Stimulated activated naive CD8-positive, alpha-beta T cell treated with anti-CD3 and anti-CD28 coated beads, Interleukin-15, Interleukin-2, amounts not matched to agents 100 ng/mL and 50 ng/mL, for 24 hours (primary cell): Measurements from ENCODE around the gene CDKN2B.

Experiments
- H3K27ac Mint-ChIP-seq: one replicate; pipeline ENCODE4 v1.8.0; 2021; ENCODE audit warnings: mild to moderate bottlenecking, mixed read lengths
- H3K27me3 Mint-ChIP-seq: one replicate; pipeline ENCODE4 v1.8.0; 2021; ENCODE audit warnings: mixed read lengths
- H3K36me3 Mint-ChIP-seq: one replicate; pipeline ENCODE4 v1.8.0; 2021; ENCODE audit warnings: low read depth, mixed read lengths
- H3K4me1 Mint-ChIP-seq: one replicate; pipeline ENCODE4 v1.8.0; 2021; ENCODE audit warnings: low read depth, mixed read lengths
- H3K4me3 Mint-ChIP-seq: one replicate; pipeline ENCODE4 v1.8.0; 2021; ENCODE audit warnings: mild to moderate bottlenecking, mixed read lengths
- H3K9me3 Mint-ChIP-seq: one replicate; pipeline ENCODE4 v1.8.0; 2021; ENCODE audit warnings: mixed read lengths

The CDKN2B gene

DNA sequence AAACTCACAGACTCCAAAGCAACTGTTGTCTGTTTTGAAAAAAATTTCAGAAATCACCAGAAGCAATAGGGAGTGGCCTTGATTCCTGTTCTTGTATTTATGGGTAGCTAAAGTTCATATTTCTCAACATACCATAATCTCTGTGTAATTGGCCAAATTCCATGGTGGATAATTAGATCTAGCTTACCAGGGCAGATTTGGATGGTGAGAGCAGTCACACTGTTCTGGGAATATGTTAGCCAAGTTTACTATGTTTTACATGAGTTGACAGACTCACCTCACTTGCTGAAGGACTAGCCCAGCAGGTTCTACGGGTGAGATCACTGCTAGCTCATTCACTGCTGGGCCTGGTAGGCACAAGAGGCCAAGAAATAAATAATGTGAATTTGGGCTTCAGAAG is 32.7 kb upstream of the CDKN2B start:
- H3K27ac Mint-ChIP-seq: no peak overlapping the region
- H3K9me3 Mint-ChIP-seq: no peaks in the 10 kb centered on the region
- H3K4me3 Mint-ChIP-seq: no peak overlapping the region
- peaks cover 11% of the 10 kb centered on the region for H3K27me3 Mint-ChIP-seq
- H3K36me3 Mint-ChIP-seq: no peaks in the 10 kb centered on the region
- H3K4me1 Mint-ChIP-seq: peaks cover 36% of the 10 kb centered on the region

GRCh38 chr9:22041344-22041743 is 32.2 kb upstream of the CDKN2B start:
- Mint-ChIP-seq H3K27me3 (peaks cover 11% of the 10 kb centered on the region), H3K36me3 (no peaks in the 10 kb centered on the region), H3K27ac (no peak overlapping the region), H3K4me3 (no peak overlapping the region), H3K9me3 (no peaks in the 10 kb centered on the region), H3K4me1 (peaks cover 33% of the 10 kb centered on the region)

DNA sequence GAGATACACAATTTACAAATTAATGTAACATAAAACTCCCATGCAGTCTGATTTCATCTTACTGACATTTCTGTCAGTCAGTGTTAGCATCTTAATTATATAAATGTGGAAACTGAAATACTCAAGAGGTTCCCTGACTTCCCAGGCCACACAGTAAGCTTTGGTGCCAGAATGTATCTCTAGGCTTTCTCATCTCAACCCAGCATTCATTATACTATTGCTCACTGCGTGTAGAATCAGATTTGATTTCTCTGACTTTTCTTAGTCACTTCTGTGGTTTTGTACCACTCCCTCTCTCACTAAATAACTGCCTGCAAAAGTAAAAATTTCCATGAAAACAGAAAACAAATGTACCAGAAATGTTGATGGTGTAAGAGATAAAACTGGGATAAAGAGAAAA is 31.7 kb upstream of the CDKN2B start:
- H3K27ac Mint-ChIP-seq: no peak overlapping the region
- peaks cover 11% of the 10 kb centered on the region for H3K27me3 Mint-ChIP-seq
- no peak overlapping the region for H3K4me3 Mint-ChIP-seq
- H3K9me3 Mint-ChIP-seq: no peaks in the 10 kb centered on the region
- peaks cover 32% of the 10 kb centered on the region for H3K4me1 Mint-ChIP-seq
- H3K36me3 Mint-ChIP-seq: no peaks in the 10 kb centered on the region

DNA sequence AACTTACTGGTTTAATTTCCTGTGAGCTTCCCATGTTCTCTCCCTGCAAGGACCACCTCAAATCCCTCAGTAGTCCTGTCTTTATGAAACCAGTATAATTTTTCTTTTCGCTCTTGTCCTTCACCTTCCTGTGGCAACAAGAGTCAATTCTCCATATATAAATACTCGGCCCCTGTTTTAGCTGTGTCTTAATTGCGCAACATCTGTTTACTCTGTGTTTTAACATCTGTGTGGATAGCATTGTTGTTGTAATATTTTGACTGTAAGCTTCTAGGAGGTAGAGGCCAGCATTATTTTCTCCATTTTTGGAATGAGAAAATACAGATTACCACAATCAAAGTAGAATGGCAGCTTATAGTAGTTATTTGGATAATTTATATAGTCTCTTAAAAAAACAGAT is 30.2 kb upstream of the CDKN2B start:
- Mint-ChIP-seq H3K27me3 (peaks cover 11% of the 10 kb centered on the region), H3K4me1 (peaks cover 32% of the 10 kb centered on the region), H3K4me3 (no peak overlapping the region), H3K9me3 (no peaks in the 10 kb centered on the region), H3K27ac (no peak overlapping the region), H3K36me3 (no peaks in the 10 kb centered on the region)

GRCh38 chr9:22037954-22038690 is 29.0 kb upstream of the CDKN2B start:
- peaks cover 4% of the 10 kb centered on the region for H3K27me3 Mint-ChIP-seq
- peaks cover 32% of the 10 kb centered on the region for H3K4me1 Mint-ChIP-seq
- H3K36me3 Mint-ChIP-seq: no peaks in the 10 kb centered on the region
- no peaks in the 10 kb centered on the region for H3K9me3 Mint-ChIP-seq
- H3K4me3 Mint-ChIP-seq: no peak overlapping the region
- no peak overlapping the region for H3K27ac Mint-ChIP-seq

- H3K36me3 Mint-ChIP-seq: no peaks in the 10 kb centered on the region
- no peak overlapping the region for H3K4me3 Mint-ChIP-seq
- no peak overlapping the region for H3K27ac Mint-ChIP-seq
- peaks cover 32% of the 10 kb centered on the region for H3K4me1 Mint-ChIP-seq
- H3K9me3 Mint-ChIP-seq: no peaks in the 10 kb centered on the region
- no peaks in the 10 kb centered on the region for H3K27me3 Mint-ChIP-seq
Measured at GRCh38 chr9:22036866-22037626, 27.9 kb upstream of the CDKN2B start.

GRCh38 chr9:22035591-22036011 is 26.5 kb upstream of the CDKN2B start:
- H3K4me3 Mint-ChIP-seq: no peak overlapping the region
- H3K9me3 Mint-ChIP-seq: no peaks in the 10 kb centered on the region
- no peak overlapping the region for H3K27ac Mint-ChIP-seq
- H3K36me3 Mint-ChIP-seq: no peaks in the 10 kb centered on the region
- H3K4me1 Mint-ChIP-seq: peaks cover 24% of the 10 kb centered on the region
- H3K27me3 Mint-ChIP-seq: no peaks in the 10 kb centered on the region

GRCh38 chr9:22033012-22033630 is 24.0 kb upstream of the CDKN2B start:
- no peak overlapping the region for H3K4me3 Mint-ChIP-seq
- H3K36me3 Mint-ChIP-seq: no peaks in the 10 kb centered on the region
- H3K9me3 Mint-ChIP-seq: no peaks in the 10 kb centered on the region
- H3K27ac Mint-ChIP-seq: no peak overlapping the region
- H3K27me3 Mint-ChIP-seq: no peaks in the 10 kb centered on the region
- peaks cover 24% of the 10 kb centered on the region for H3K4me1 Mint-ChIP-seq

DNA sequence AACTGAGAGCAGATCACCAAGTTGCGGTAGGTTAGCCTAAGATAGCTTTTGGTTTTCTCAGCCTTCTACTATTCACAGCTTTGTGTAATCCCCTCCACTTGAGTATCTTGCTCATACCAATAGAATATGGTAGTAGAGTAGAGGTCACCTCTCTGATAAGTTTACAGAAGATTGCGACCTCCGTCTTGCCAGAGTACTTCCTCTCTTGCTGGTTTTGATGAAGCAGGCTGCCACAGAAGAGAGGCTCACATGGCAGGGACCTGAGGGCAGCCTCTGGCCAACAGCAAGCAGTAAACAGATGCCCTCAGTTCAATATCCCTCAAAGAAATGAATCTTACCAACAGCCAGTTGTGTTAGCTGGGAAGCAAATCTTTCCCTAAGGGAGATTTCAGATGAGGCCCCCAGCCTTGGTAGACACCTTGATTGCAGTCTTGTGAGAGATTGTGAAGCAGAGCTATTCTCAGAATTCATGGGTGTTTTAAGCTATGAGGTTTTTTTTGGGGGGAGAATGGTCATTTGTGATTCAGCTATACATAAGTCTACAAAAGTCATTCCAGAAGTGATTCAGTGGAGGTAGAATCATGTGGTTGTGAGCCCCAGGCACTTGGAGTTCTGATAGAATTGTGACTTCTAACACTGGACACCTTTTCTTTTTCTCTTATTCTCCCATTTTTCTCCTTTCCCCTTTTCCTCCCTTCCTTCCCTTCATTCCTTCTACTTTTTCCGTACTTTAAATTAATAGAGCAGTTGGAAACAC is 22.7 kb upstream of the CDKN2B start:
- Mint-ChIP-seq H3K36me3 (no peaks in the 10 kb centered on the region), H3K9me3 (no peaks in the 10 kb centered on the region), H3K4me3 (no peak overlapping the region), H3K27me3 (no peaks in the 10 kb centered on the region), H3K27ac (no peak overlapping the region), H3K4me1 (peaks cover 16% of the 10 kb centered on the region)

DNA sequence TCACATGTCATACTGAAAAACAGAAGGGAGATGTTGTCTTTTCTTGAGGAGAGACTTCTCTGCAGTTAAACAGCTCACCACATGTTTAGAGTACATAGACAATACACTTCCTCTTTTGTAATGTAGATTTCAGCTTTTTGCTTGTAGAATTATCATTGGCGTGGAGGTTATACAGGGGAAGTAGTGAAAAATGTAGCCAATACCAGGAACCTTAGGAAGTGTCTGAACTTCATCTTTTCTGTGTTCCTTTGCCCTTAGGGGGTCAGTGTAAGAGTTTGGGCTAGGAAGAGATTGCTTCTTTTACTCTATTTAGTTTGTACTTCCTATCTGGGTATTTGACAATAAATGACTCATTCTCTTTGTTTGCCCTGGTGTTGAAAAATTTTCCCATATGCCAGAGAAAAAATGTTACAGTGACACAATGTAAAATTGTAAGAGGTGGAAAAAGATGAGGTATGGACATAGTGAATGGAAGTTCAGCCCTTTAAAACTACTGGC is 21.0 kb upstream of the CDKN2B start:
- Mint-ChIP-seq H3K27ac (no peak overlapping the region), H3K4me3 (no peak overlapping the region)

DNA sequence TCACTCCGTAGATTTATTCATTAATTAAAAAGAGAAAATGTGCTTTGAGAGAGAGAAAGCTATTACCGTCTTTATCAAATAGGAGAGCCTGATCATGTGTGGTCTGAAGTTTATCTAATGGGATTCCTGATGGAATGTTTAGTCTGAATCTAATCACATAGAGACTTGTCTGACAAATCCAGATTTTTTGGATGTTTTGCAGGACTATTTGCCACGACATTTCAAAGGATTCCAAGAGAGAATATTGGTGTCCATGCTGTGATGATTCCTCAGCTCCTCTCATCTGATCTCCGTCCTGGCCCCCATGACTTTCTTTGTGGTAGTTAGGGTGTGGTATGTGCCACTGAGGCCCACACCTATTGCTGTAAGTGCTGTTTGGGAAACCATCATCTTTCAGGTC is 20.1 kb upstream of the CDKN2B start:
- no peaks in the 10 kb centered on the region for H3K9me3 Mint-ChIP-seq
- no peak overlapping the region for H3K4me3 Mint-ChIP-seq
- peaks cover 5% of the 10 kb centered on the region for H3K4me1 Mint-ChIP-seq
- H3K27ac Mint-ChIP-seq: no peak overlapping the region
- H3K27me3 Mint-ChIP-seq: peaks cover 2% of the 10 kb centered on the region
- no peaks in the 10 kb centered on the region for H3K36me3 Mint-ChIP-seq

More for the DNA sequence above, 21.0 kb upstream of the CDKN2B start:
- H3K9me3 Mint-ChIP-seq: no peaks in the 10 kb centered on the region
- H3K36me3 Mint-ChIP-seq: no peaks in the 10 kb centered on the region
- H3K27me3 Mint-ChIP-seq: no peaks in the 10 kb centered on the region
- H3K4me1 Mint-ChIP-seq: peaks cover 5% of the 10 kb centered on the region

DNA sequence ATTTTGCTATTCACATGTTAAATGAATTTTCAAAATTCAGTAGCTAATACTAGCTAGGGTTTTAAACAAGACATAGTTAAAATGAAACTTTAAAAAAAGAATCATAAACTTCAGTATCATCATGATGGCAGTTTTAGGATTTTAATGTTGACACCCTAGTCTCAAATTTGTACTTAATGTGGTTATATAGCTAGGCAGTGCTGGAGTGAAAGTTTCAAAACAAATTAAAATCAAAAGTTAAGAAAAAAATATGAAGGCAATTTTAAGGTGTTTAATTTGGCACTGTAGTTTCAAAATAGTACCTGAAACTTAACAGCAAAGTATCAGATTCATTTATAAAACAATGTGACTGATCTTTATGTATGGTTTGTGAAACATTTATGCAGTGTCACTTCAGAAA is 19.3 kb upstream of the CDKN2B start:
- no peaks in the 10 kb centered on the region for H3K36me3 Mint-ChIP-seq
- no peaks in the 10 kb centered on the region for H3K9me3 Mint-ChIP-seq
- H3K27me3 Mint-ChIP-seq: peaks cover 2% of the 10 kb centered on the region
- peaks cover 5% of the 10 kb centered on the region for H3K4me1 Mint-ChIP-seq
- no peak overlapping the region for H3K27ac Mint-ChIP-seq
- no peak overlapping the region for H3K4me3 Mint-ChIP-seq

- peaks cover 18% of the 10 kb centered on the region for H3K27me3 Mint-ChIP-seq
- peaks cover 5% of the 10 kb centered on the region for H3K4me1 Mint-ChIP-seq
- H3K36me3 Mint-ChIP-seq: no peaks in the 10 kb centered on the region
- H3K27ac Mint-ChIP-seq: no peak overlapping the region
- no peaks in the 10 kb centered on the region for H3K9me3 Mint-ChIP-seq
- no peak overlapping the region for H3K4me3 Mint-ChIP-seq
Measured at GRCh38 chr9:22026696-22027095, 17.6 kb upstream of the CDKN2B start.

DNA sequence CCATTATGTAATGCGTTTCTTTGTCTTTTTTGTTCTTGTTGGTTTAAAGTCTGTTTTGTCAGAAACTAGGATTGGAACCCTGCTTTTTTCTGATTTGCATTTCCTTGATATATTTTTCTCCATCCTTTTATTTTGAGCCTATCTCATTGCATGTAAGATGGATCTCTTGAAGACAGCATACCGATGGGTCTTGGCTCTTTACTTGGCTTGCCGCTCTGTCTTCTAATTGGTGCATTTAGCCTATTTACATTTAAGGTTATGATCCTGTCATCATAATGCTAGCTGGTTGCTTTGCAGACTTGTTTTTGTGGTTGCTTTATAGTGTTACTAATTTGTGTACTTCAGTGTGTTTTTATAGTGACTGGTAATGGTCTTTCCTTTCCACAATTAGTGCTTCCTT is 13.3 kb upstream of the CDKN2B start:
- Mint-ChIP-seq H3K4me1 (no peaks in the 10 kb centered on the region), H3K4me3 (no peak overlapping the region), H3K27ac (no peak overlapping the region), H3K9me3 (no peaks in the 10 kb centered on the region), H3K27me3 (peaks cover 33% of the 10 kb centered on the region), H3K36me3 (no peaks in the 10 kb centered on the region)
